ENCODE results near the gene SUSD1.

- TF ChIP-seq, protein P1, sequence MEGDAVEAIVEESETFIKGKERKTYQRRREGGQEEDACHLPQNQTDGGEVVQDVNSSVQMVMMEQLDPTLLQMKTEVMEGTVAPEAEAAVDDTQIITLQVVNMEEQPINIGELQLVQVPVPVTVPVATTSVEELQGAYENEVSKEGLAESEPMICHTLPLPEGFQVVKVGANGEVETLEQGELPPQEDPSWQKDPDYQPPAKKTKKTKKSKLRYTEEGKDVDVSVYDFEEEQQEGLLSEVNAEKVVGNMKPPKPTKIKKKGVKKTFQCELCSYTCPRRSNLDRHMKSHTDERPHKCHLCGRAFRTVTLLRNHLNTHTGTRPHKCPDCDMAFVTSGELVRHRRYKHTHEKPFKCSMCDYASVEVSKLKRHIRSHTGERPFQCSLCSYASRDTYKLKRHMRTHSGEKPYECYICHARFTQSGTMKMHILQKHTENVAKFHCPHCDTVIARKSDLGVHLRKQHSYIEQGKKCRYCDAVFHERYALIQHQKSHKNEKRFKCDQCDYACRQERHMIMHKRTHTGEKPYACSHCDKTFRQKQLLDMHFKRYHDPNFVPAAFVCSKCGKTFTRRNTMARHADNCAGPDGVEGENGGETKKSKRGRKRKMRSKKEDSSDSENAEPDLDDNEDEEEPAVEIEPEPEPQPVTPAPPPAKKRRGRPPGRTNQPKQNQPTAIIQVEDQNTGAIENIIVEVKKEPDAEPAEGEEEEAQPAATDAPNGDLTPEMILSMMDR (IDR thresholded peaks at IDR 0.05): no peak
- no peak for TF ChIP-seq POLR2A (IDR thresholded peaks at IDR 0.05)
These were observed 18.6 kb upstream of the SUSD1 start for GRCh38 chr9:112193572-112194288.

Measured in body of pancreas (tissue), 4 donors.